Measurements from ENCODE around the gene MAN1B1.

- no peak for TF ChIP-seq CTCF (conservative IDR thresholded peaks at IDR 0.05)
- peak; percentile 98 for TF ChIP-seq ZFX (IDR thresholded peaks at IDR 0.05)
These were observed 41.3 kb upstream of the MAN1B1 start for GRCh38 chr9:137045294-137046087.

Data from C4-2B (cell line).